Activated T-helper 17 cell treated with anti-CD3 and anti-CD28 coated beads, Interleukin-2, amount 50 U/mL, for 72 hours (primary cell): ENCODE measurements around the gene NEURL1B. TPM values are rescaled to one million over a fixed set of nuclear protein-coding genes. Genes with fewer than 3 reads are reported as not detected.
"Not testable (repeated sequence)": the region's sequence is repeated elsewhere in the genome, so short reads cannot be mapped to it uniquely, and the experiment has no call there.

ENCODE experiments used
- ATAC-seq: fragments of 150-1000 bp; cut with Tn5 transposase; replicated peaks from 2 replicates; pipeline ENCODE4 v1.10.0; 2021; ENCODE audit warnings: mild to moderate bottlenecking, moderate library complexity
- H3K27ac Mint-ChIP-seq: one replicate; pipeline ENCODE4 v1.8.0; 2022; ENCODE audit warnings: mixed read lengths
- H3K27me3 Mint-ChIP-seq: one replicate; pipeline ENCODE4 v1.8.0; 2022; ENCODE audit warnings: mixed read lengths
- H3K36me3 Mint-ChIP-seq: one replicate; pipeline ENCODE4 v1.8.0; 2022; ENCODE audit warnings: low read depth, mild to moderate bottlenecking, mixed read lengths
- H3K4me1 Mint-ChIP-seq: one replicate; pipeline ENCODE4 v1.8.0; 2022; ENCODE audit warnings: mixed read lengths
- H3K4me3 Mint-ChIP-seq: one replicate; pipeline ENCODE4 v1.8.0; 2022; ENCODE audit warnings: mild to moderate bottlenecking, mixed read lengths
- H3K9me3 Mint-ChIP-seq: one replicate; pipeline ENCODE4 v1.8.0; 2022; ENCODE audit warnings: mixed read lengths
- total RNA-seq, 2 donors: library from RNA; stranded (reverse); gene quantifications; one replicate each; pipeline ENCODE4 v1.2.3, GENCODE V29; 2022

Gene NEURL1B
- total RNA-seq, 2 donors from 2014 or later, result 0.52 to 1.2 TPM

GRCh38 chr5:172707285-172708182 lies 66.5 kb downstream of the NEURL1B start:
- Mint-ChIP-seq H3K27ac (no peak overlapping the region), H3K36me3 (no peaks in the 10 kb centered on the region), H3K27me3 (peaks cover 24% of the 10 kb centered on the region), H3K4me3 (no peak overlapping the region), H3K4me1 (peaks cover 4% of the 10 kb centered on the region), H3K9me3 (no peaks in the 10 kb centered on the region)
- peak; percentile 5 for ATAC-seq

DNA sequence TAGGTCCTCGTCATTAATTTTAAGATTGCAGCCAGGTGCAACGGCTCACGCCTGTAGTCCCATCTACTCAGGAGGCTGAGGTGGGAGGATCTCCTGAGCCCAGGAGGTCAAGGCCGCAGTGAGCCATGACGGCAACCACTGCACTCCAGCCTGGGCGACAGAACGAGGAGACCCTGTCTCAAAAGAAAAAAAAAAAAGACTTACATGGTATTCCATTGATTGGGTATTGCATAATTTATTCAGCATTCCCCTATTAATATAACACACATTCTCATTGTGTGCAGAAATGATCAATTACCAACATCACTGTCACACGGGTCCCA lies 67.1 kb downstream of the NEURL1B start:
- no peaks in the 10 kb centered on the region for H3K36me3 Mint-ChIP-seq
- no peak overlapping the region for H3K4me3 Mint-ChIP-seq
- no peak for ATAC-seq
- peaks cover 4% of the 10 kb centered on the region for H3K4me1 Mint-ChIP-seq
- peaks cover 24% of the 10 kb centered on the region for H3K27me3 Mint-ChIP-seq
- no peaks in the 10 kb centered on the region for H3K9me3 Mint-ChIP-seq
- no peak overlapping the region for H3K27ac Mint-ChIP-seq

- H3K27ac Mint-ChIP-seq, result no peak overlapping the region
- ATAC-seq, result no peak
- H3K9me3 Mint-ChIP-seq, result no peaks in the 10 kb centered on the region
- no peaks in the 10 kb centered on the region for H3K36me3 Mint-ChIP-seq
- H3K4me1 Mint-ChIP-seq, result peaks cover 4% of the 10 kb centered on the region
- H3K27me3 Mint-ChIP-seq, result peaks cover 16% of the 10 kb centered on the region
- no peak overlapping the region for H3K4me3 Mint-ChIP-seq
These were observed 69.6 kb downstream of the NEURL1B start for GRCh38 chr5:172710676-172711075.

- H3K4me1 Mint-ChIP-seq, H3K36me3 Mint-ChIP-seq, H3K4me3 Mint-ChIP-seq, H3K9me3 Mint-ChIP-seq, ATAC-seq: not testable (repeated sequence)
- Mint-ChIP-seq H3K27me3 (peaks cover 11% of the 10 kb centered on the region), H3K27ac (peak overlapping the region; percentile 35)
These were observed 70.3 kb downstream of the NEURL1B start for GRCh38 chr5:172711321-172711861.

DNA sequence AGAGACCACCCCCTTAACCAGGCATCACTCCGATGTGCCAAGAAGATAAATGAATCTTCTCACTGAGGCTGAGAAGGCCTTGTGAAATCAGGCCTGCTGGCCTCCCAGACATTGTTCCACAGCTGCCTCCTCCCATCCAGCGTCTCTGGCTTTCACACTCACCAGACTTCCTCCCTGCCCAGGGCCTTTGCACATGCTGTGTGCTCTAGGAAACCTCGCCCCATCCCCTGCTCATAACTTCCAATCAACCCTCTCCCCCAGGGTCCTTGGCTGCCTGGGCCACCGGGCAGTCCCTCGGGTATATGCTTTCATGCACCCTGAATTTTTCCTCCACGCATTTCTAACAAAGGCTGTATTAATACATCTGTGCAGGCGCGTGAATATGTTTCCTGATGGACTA lies 71.5 kb downstream of the NEURL1B start:
- ATAC-seq, result no peak
- Mint-ChIP-seq H3K27me3 (peaks cover 2% of the 10 kb centered on the region), H3K36me3 (no peaks in the 10 kb centered on the region), H3K4me3 (no peak overlapping the region), H3K4me1 (peaks cover 11% of the 10 kb centered on the region), H3K9me3 (no peaks in the 10 kb centered on the region), H3K27ac (no peak overlapping the region)

- Mint-ChIP-seq H3K4me1 (peaks cover 11% of the 10 kb centered on the region), H3K9me3 (no peaks in the 10 kb centered on the region), H3K4me3 (no peak overlapping the region), H3K27me3 (no peaks in the 10 kb centered on the region), H3K27ac (no peak overlapping the region), H3K36me3 (no peaks in the 10 kb centered on the region)
- peak; percentile 50 for ATAC-seq
These were observed 72.2 kb downstream of the NEURL1B start for GRCh38 chr5:172713113-172713808.

- H3K9me3 Mint-ChIP-seq, result no peaks in the 10 kb centered on the region
- no peak overlapping the region for H3K4me3 Mint-ChIP-seq
- no peak for ATAC-seq
- peaks cover 11% of the 10 kb centered on the region for H3K4me1 Mint-ChIP-seq
- no peaks in the 10 kb centered on the region for H3K27me3 Mint-ChIP-seq
- H3K36me3 Mint-ChIP-seq, result no peaks in the 10 kb centered on the region
- no peak overlapping the region for H3K27ac Mint-ChIP-seq
These were observed 72.9 kb downstream of the NEURL1B start for GRCh38 chr5:172713809-172714490.

DNA sequence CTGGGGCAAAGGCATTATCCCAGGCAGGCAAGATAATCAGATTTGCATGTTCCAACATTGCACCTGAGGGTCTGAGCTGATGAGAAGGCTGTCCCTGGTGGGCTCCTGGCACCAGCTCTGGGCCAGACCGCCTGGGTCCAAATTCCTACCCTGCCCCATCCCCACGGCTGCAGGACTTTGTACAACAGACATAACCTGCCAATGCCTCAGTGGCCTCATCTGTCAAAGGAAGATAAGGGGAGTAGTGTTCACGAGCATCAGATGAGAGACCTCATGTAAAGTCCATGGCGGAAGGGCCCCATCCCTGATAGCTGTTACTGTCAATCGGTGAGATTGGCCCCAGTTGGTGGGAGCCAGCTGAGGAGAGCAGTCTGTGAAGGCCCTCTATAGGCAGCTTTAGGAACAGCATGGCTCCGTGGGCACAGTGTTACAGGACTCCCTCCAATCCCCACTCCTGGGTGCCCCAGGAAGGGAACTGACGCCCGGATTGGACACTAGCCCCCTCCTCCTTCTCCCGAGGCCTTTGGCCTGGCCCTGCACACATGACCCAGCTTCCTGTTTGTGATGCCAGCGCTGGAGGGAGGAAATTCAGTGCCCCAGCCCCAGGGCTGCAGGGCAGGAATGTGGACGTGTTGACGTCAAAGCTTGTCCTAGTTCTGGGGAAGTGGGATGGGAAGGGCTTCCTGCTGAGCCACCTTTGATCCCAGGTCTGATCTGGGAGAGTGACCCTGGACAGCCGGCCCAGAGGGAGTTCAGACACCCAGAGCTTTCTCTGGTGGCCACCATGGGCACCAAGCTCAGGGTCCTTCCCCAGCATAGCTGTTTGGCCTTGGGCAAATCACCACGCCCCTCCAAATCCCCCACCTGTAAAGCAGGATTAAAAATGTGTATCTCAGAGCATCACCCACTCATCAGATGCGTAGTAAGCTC lies 73.7 kb downstream of the NEURL1B start:
- Mint-ChIP-seq H3K27ac (no peak overlapping the region), H3K4me1 (peaks cover 11% of the 10 kb centered on the region), H3K9me3 (no peaks in the 10 kb centered on the region), H3K4me3 (no peak overlapping the region), H3K27me3 (no peaks in the 10 kb centered on the region), H3K36me3 (no peaks in the 10 kb centered on the region)
- ATAC-seq, result peak; percentile 81

- Mint-ChIP-seq H3K4me1 (peaks cover 11% of the 10 kb centered on the region), H3K27ac (no peak overlapping the region), H3K36me3 (no peaks in the 10 kb centered on the region), H3K9me3 (no peaks in the 10 kb centered on the region), H3K4me3 (no peak overlapping the region), H3K27me3 (no peaks in the 10 kb centered on the region)
- no peak for ATAC-seq
These were observed 74.3 kb downstream of the NEURL1B start for GRCh38 chr5:172715421-172715780.

- Mint-ChIP-seq H3K4me1 (peaks cover 6% of the 10 kb centered on the region), H3K27me3 (no peaks in the 10 kb centered on the region), H3K27ac (no peak overlapping the region), H3K9me3 (no peaks in the 10 kb centered on the region), H3K4me3 (no peak overlapping the region), H3K36me3 (no peaks in the 10 kb centered on the region)
- ATAC-seq, result no peak
These were observed 75.0 kb downstream of the NEURL1B start for GRCh38 chr5:172715931-172716682.

- ATAC-seq, result peak; percentile 78
- H3K9me3 Mint-ChIP-seq, result no peaks in the 10 kb centered on the region
- H3K4me1 Mint-ChIP-seq, result peaks cover 6% of the 10 kb centered on the region
- no peak overlapping the region for H3K4me3 Mint-ChIP-seq
- peak overlapping the region; percentile 67 for H3K27ac Mint-ChIP-seq
- no peaks in the 10 kb centered on the region for H3K36me3 Mint-ChIP-seq
- H3K27me3 Mint-ChIP-seq, result no peaks in the 10 kb centered on the region
These were observed 75.8 kb downstream of the NEURL1B start for GRCh38 chr5:172716796-172717313.

DNA sequence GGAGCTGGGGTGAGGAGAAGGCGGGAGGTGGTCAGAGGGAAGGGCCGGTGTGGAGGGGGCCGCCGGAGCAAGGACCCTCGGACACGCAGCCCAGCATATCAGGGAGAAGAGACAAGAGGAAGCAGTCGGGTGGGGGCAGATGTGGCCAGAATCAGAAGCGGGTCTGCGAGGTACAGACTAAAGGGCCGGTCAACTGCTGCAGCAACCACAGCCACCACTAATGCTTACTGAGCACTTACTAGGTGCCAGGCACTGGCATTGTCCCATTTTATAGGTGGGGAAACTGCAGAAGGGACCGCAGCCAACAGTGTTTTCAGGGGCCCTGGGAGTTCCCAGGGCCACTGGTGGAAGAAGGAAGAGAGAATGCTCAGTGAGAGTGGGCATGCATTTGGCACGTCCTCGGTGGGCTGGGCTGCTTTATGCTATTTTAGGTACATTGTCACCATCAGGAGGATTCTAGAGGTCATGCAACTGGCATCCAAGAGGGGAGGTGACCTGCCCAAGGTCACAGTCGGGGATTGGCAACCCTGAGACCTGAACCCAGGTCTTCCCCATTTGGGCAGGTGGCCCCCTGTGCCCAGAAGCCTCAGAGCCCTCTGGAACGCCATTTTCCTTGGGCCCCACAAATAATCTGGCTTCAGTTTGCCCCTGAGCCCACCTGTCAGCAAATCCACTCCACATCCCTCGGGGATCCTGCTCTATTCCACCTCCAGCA lies 76.6 kb downstream of the NEURL1B start:
- H3K36me3 Mint-ChIP-seq, result no peaks in the 10 kb centered on the region

More for the DNA sequence above, 76.6 kb downstream of the NEURL1B start:
- no peak overlapping the region for H3K4me3 Mint-ChIP-seq
- peak overlapping the region; percentile 67 for H3K27ac Mint-ChIP-seq
- no peaks in the 10 kb centered on the region for H3K9me3 Mint-ChIP-seq
- H3K4me1 Mint-ChIP-seq, result peaks cover 6% of the 10 kb centered on the region
- no peak for ATAC-seq
- no peaks in the 10 kb centered on the region for H3K27me3 Mint-ChIP-seq
